NCI-H2196 (cell line): Measurements from ENCODE around the gene NCOA3.
"Not testable (repeated sequence)": the region's sequence is repeated elsewhere in the genome, so short reads cannot be mapped to it uniquely, and the experiment has no call there.

Source experiments
- DNase-seq: peaks from one replicate; lab custom pipeline; 2025; ENCODE audit not compliant: unreplicated experiment; lab: John Stamatoyannopoulos, UW

Gene NCOA3

DNA sequence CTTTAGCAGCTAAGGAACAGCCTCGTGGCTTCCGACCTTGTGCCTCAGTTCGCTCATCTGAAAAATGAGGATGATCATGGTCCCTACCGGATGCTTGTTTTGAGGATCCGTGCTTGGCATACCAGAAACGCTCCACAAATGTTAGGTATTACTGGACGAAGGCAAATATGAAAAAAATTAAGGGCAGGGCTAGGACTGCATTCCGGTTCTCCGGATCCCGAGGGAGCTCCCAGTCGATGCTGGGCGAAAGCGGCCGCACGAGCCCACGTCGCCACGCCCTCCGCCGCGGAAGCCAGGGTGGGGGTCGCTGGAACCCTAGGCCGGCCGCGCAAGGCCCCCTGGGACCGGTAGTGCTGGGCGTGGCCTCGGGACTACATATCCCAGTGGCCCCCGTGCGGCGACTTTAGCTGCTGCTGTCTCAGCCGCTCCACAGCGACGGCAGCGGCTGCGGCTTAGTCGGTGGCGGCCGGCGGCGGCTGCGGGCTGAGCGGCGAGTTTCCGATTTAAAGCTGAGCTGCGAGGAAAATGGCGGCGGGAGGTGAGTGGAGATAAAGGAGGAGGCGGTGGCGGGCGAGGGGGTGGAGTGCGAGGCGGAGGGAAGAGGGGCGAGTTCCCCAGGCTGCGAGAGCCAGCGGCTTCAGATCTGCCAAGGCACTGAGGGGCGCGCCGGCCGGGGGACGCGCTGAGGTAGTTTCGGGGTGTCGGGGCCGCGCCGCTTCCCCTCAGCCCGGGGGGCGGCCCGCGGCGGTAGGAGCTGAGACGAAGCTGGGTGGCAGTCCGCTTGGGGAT is at the start of gene NCOA3:
NCOA3 (plus strand) TSS at position 406 of the 789 bp plus-strand sequence. CDS start 120,361 bp downstream, outside the sequence.
- DNase-seq = peak; percentile 97

GRCh38 chr20:47452736-47453161 is 48.9 kb upstream of the NCOA3 start:
- DNase-seq = no peak

DNA sequence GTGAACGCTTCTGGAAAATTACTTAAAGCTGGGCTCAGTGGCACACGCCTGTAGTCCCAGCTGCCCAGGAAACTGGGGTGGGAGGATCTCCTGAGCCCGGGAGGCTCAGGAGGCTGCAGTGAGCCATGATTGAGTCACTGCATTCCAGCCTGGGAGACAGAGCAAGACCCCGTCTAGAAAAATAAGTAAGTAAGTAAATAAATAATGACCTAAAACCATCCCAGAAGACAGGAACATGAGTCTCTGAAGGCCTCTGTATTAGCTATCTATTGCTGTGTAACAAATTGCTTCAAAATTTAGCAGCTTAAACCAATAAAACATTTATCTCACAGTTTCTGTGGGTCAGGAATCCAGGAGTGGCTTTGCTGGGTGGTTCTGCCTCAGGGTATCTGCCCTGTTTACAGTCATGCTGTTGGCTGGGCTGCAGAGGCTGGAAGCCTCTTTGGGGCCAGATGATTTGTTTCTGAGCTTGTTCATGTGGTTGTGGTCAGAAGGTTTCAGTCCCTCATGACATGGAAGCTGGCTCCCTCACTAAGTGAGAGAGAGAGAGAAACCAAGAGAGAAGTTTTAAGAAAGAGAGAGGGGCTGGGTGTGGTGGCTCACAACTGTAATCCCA is 48.4 kb upstream of the NCOA3 start:
- no peak for DNase-seq

DNA sequence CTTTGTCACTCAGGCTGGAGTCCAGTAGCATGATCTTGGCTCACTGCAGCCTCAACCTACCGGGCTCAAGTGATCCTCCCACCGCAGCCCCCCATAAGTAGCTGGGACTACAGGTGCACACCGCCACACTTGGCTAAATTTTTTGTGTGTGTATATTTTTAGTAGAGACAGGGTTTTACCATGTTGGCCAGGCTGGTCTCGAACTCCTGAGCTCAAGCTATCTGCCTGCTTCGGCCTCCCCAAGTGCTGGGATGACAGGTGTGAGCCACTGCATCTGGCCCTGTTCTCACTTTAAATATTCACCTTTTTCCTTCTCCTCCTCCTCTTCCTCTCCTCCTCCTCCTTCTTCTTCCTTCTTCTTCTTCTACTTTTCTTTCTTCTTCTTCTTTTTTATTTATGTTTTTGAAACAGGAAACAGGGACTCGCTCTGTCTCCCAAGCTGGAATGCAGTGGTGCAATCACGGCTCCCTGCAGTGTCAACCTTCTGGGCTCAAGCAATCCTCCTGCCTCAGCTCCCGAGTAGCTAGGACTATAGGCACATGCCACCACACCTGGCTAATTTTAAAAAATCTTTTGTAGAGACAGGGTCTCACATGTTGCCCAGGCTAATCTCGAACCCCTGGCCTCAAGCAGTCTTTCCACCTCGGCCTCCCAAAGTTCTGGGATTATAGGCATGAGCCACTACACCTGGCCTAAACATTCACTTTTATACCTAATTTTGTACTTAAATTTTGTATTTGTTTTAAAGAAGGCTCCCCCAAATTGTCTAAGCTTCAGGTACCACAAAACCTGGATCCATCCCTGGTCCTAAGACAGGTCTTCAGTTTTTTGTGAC is 47.2 kb upstream of the NCOA3 start:
- DNase-seq = no peak

- DNase-seq = no peak
Measured at GRCh38 chr20:47455133-47456040, 46.3 kb upstream of the NCOA3 start.

DNA sequence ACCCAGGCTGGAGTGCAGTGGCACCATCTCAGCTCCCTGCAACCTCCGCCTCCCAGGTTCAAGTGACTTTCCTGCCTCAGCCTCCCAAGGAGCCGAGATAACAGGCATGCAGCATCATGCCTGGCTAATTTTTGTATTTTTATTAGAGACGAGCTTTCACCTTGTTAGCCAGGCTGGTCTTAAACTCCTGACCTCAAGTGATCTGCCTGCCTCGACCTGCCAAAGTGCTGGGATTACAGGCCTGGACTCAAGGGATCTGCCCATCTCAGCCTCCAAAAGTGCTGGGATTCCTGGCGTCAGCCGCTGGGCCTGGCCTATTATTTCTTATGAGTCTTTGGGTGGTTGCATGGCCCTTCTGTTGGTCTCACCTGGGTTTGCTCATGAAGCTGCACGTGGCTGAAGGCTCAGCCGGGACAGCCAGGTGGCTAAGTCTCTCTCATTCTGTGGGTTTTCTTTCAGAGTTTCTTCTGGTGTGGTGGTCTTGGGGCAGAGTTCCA is 45.6 kb upstream of the NCOA3 start:
- DNase-seq = no peak

DNA sequence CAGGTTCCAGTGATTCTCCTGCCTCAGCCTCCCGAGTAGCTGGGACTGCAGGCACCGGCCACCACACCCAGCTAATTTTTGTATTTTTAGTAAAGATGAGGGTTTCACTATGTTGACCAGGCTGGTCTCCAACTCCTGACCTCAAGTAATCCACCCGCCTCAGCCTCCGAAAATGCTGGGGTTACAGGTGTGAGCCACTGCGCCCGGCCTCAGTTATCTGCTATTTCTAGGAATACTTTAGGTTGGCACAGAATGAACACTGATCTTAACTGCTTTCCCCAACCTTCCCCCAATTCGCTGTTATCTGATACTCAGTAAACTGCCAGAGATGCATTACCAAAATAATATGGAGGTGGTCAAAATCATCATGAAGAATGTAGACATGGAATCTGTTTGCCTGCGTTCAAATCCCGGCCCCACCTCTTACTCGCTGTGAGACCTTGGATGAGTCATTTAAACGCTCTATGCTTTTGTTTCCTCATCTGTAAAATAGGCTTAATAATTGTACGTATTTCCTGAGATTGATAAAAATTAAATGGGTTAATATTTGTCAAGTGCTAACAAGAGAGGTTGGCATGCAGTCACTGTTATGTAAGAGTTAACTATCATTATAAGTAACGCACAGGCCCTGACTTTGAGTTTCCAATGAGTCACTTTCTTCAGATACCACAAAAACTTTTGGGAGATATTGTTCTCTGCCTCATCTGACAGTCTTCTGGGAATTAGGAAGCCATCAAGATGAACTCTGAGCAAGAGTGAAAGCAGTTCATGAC is 44.5 kb upstream of the NCOA3 start:
- no peak for DNase-seq

DNA sequence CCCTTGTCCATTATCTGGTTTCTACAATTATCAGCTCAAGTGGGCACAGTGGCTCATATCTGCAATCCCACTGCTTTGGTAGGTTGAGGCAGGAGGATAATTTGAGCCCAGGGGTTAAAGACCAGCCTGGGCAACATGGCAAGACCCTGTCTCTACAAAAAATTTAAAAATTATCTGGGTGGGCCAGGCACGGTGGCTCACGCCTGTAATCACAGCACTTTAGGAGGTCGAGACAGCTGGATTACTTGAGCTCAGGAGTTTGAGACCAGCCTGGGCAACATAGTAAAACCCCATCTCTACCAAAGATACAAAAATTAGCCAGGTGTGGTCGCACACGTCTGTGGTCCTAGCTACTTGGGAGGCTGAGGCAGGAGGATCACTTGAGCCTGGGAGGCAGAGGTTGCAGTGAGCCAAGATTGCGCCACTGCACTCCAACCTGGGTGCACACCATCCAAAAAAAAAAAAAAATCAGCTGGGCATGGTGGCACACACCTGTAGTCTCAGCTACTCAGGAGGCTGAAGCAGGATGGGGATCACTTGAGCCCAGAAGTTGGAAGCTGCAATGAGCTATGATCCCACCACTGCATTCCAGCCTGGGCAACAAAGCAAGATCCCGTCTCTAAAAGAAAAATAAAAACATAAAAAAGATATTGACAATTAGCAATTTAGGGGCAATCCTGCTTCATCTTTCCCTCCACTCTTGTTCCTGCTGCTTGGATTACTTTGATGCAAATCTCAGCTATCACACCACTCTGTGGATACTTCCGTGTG is 43.2 kb upstream of the NCOA3 start:
- not testable (repeated sequence) for DNase-seq

GRCh38 chr20:47459344-47460073 is 42.2 kb upstream of the NCOA3 start:
- no peak for DNase-seq

DNA sequence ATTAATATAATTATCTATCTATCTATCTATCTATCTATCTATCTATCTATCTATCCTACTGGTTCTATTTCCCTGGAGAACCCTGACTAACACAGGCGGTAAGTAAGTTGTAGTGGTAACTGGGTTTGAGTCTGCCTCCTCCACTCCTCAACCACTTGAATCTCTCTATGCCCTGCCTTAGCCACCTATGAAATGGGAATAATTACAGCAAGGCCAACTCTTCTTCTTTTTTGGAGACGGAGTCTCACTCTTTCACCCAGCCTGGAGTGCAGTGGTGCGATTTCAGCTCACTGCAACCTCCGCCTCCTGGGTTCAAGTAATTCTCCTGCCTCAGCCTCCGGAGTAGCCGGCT is 41.0 kb upstream of the NCOA3 start:
- DNase-seq = not testable (repeated sequence)

- DNase-seq = no peak
Measured at GRCh38 chr20:47461120-47461685, 40.5 kb upstream of the NCOA3 start.

- DNase-seq = not testable (repeated sequence)
Measured at GRCh38 chr20:47461906-47462305, 39.8 kb upstream of the NCOA3 start.

DNA sequence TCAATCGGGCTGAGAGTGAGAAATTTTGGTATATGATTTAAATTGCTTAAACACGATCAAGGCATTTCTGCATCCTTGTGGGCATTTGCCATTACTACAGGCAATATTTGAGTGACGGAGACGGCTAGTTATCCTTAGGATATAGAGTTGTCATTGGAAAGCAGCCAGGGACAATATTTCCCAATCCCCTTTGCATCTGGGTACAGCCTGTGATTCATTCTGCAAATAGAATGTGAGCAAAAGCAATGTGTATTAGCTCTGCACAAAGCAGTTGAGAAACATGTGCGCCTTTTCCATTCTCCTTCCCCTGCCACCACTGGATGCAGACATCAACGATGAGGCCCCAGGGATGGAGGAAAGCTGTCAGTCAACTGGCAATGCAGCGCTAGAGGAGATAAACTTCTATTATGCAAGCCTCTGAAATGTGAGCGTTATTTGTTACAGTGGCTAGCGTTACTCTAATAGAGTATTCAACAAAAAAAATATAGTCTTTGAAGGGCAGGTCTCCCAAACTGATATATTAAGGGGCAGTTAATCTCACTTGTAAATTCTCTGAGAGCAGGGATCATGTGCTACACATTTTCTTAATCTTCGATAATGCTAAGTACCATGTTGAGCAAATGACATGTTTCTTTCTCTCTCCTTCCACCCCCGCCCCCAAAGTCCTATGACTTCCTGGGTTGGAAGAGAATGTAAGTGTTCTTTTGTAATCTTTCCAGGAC is 37.1 kb upstream of the NCOA3 start:
- peak; percentile 76 for DNase-seq

GRCh38 chr20:47465335-47466090 is 36.2 kb upstream of the NCOA3 start:
- no peak for DNase-seq

DNA sequence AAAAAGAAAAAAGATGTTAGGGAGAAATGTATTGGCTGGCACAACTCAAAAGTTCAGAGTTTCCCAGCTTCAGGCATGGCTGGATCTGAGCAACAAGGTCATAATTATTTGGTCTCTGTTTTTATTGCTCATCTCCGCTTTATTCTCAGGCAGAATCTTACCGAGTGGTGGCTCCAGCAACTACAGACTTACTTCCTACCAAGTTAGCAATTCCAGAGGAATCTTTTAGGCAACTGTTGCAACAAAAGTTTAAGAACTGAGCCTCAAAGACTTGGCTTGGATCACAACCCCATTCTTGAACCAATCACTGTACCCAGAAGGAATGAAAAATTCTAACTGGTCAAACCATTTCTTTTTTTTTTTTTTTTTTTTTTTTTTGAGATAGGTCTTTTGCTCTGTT is 35.5 kb upstream of the NCOA3 start:
- no peak for DNase-seq

DNA sequence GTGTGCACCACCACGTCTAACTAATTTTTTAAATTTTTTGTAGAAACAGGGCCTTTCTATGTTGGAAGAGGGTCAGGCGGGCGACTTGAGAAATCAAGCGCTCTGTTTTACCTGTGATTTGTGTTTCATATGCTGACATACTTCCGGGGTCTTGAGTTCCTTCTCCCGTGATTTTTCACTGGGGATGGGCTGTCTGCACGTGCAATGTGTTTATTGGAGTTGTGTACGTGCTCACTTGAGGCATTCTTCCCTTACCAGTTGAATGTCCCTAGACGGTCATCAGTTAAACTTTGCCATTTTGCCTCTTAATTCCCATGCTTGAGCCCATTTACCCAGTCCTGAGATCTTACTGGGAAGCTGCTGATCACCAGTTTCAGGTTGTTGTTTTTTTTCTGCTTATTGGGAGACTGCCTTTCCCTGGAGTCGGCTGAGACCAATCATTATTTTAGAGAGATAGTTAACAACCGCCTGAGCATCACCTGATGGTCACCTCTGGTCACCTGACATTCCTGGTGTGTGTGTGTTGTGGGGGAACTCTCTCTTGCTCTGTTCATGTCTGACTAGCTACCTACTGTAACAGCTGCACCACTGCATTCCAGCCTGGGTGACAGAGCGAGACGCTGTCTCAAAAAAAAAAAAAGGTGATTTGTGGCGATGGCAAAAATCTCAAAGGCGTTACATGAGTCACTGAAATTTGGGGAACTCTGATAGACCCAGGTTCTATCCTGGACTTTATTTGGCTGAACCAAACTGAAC is 34.8 kb upstream of the NCOA3 start:
- DNase-seq = no peak
